HPDE6-E6E7 (cell line): Measurements from ENCODE around the gene GFAP.
A peak's percentile ranks its signal among the peaks of the same experiment; 100 is the strongest.
"Not testable (repeated sequence)": the region's sequence is repeated elsewhere in the genome, so short reads cannot be mapped to it uniquely, and the experiment has no call there.

Experiments used
- DNase-seq: peaks from one replicate; pipeline ENCODE4 v3.0.0; 2011; ENCODE audit warnings: missing footprints; ENCODE audit errors: extremely low spot score

GFAP gene

DNA sequence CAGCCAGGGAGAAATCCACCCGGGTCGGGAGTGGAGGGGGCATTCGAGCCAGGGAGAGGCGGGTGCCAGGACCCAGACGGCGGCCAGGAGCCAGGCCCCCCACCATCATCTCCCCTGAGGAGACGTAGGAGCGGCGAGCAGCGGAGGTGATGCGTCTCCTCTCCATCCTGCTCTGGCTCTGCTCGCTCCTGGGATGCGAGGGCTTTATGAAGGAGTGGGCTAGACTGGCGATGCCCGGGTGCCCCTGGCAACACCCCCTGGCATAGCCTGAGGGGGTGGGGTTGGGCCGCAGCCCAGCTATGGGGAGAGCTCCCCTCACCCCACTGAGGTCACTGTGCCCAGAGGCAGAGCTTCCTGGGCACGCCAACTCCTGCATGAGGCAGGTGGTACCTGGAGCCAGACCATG lies at the start of gene GFAP:
TSS of gene GFAP (minus strand) at position 180 of the 406 bp plus-strand sequence. CDS start at position 166, 14 bp downstream.
- no peak for DNase-seq

DNA sequence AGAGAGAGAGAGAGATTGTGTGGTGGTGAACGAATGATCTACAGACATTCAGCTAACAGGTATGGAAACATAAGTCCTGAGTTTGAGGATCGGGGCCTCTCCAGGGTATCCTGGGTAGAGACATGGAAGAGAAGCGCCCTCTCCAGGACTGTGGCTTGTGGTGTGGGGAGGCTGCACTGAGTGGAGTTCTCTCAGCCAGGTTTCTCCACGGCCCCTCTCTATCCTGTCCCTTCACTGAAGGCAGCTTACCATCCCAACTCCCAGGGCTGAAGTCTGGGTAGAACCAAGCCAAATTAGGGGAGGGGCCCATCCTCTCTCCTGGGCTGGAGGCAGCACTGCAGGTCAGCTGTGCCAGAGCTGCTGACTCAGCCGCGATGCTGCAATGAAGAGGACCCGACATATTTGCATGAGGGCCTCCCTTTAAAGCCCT lies 46.6 kb upstream of the GFAP start:
- DNase-seq = no peak

DNA sequence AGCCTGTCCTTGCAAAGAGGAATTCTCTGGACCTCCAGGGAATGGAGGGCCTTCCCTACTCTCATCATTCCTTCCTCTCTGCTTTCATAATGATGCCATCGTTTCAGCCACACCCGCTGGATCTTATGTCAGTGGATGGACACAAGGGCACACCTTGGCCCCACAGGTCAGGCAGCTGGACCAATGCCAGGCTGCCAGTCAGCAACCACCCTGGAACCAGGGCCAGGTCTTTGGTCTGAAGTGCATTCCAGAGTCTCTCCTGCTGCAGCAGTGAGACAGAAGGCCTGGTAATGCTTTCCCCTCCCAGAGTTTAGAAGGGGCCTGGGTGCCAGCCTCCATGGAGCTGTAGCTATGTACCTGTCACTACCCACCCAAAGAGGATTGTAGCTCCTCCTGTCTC lies 45.4 kb upstream of the GFAP start:
- no peak for DNase-seq

DNA sequence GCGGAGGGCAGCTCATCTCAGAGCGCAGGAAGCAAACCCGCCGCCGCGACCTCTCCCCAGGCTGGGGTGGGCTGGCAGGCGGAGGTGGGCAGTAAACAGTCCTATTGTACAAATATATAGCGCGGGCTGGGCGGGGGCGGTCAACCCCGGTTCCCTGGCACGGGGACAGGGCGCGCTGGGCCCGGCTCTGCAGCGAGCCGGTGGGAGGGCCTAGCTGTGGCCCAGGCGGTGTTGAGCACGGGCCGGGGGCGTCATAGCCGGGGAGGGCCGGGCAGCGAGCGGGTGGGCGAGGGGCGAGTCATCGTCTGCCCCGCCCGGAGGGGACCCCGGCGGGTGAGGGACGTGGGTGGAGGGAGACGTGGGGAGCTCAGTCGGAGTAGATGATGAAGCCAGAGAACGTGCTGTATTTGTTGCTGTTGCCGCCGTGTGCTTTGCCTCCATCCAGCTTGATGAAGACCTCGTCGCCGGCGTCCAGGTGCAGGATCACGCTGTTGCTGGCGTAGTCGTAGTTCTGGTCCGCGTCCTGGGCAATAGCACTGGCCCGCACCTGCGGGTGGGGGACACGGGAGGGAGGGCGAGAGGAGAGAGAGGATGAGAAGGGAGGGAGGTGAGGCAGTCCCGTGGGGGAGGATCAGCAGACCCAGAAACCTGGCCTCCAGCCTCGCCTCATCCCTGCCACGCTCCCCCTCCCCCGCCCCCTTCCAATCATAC lies 44.7 kb upstream of the GFAP start:
- DNase-seq = no peak

DNA sequence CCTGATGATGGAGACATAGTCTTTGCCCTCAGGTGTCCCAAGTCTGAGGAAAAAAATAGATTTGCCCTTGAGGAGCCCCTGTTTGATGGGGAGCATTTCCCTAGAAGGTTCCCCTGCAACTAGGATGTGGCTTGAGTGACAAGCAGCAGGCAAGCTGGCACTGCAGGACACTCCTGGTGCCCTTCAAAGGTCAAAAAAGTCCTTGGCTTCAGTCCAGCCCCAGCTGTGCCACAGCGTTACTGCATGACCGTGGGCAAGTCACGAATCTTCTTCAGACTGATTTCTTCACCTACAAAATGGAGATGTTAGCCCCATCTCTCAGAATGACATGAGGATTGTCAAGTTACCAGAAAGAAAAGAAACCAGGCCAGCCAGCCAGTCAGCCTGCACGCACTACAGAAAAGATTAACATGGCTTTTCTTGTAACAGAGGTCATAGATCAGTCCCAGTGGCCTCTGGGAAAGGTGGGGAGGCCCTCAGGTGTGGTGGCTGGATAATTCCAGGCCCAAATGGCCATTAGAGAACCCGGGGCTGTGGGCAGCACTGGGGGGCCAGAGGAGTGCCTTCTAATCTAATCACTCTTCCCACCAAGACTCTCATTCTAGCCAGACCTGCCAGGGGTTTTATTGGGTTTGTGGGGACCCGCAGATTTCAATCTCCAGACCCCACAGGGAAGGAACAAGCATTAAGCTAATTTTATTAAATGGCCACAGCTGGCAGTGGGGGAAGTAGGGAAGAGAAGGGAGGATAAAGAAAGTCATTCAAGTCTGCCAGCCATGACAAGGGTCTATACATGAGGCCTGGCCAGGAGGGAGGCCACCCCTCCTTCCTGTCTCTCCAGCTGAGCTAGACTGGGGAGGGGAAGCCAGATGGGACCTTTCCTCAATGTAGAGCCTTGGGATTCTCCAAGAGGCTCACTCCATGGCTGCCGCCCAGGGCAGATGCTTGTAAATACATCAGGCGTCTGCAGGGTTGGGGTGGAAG lies 42.0 kb upstream of the GFAP start:
- DNase-seq = no peak

DNA sequence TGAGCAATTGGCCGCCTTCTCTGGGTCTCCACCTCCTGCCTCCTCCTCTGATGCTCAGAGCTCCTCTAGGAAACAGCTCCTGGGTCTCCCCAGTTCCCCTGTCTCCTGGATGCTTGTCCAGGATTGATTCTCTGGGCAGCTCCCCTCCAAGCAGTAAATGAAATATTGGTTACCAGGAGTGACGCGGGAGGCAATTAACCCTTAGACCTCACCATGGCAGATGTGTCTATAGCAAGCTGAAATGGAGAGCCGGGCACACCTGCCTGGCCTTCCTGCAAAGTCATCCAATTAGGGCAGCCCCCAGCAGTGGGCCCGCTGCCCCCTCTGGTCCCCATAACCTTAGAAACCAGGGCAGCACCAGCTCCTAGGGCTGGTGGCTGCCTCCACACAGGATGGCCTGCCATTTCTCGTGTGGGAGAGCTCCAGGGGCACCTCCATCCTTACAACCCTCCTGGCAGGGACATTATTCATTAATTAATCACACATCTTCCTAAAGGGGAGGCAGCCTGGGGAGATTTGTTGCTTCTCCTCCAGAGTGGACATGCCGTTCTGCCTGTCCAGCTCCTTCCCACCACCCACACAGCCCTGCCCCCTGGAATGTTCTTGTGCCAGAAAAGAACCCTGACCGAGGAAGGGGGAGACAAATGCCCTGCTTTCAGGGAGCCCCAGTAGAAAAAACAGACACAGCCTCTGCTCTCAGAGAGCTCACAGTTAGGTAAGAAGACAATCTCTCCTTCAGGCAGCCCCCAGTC lies 40.5 kb upstream of the GFAP start:
- DNase-seq = no peak

DNA sequence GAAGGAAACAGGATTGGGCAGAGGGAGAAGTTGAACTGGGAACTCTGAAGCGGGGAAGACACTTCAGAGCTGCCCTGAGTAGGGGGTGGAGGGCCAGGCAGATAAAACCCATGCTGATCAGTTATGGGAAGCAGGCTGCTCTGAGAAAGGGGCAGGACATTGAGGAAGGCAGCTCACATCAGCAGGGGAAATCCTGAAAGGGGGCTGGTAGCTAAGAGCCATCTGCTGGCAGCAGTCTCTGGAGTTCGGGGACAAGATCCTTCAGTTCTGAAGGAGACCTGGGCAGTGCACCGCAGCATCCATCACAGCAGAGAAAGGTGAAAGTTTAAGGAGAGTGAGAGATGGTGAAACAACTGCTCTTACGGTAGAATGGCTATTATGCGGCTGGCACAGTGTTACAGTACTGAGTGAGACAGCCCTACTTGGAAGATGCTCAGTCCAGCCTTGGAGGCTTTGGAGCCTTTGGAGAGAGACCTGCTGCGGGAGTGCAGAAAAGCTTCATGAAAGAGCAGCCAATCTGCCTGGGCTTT lies 37.7 kb upstream of the GFAP start:
- DNase-seq = no peak

DNA sequence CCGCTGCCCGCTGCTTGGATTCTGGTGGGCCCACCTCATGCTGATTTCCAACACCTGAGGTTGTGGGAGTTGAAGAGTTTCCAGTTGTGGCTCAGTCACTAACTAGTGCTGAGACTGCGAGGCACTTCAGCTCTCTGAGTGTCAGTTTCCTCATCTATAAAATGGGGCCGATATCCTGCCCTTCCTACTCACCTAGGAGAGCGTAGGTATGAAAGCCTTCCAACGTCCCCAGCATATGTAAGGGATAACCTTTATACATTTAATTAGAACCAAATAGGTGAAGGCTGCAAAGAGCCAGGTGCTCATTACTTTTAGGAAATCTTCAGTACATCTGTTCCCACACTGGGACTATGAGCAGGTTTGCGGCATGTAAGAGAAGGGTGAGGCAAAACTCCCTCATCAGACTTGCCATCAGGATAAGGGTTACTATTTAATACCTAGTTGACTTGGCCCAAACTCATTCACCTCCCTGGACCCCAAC lies 33.1 kb upstream of the GFAP start:
- DNase-seq = no peak

DNA sequence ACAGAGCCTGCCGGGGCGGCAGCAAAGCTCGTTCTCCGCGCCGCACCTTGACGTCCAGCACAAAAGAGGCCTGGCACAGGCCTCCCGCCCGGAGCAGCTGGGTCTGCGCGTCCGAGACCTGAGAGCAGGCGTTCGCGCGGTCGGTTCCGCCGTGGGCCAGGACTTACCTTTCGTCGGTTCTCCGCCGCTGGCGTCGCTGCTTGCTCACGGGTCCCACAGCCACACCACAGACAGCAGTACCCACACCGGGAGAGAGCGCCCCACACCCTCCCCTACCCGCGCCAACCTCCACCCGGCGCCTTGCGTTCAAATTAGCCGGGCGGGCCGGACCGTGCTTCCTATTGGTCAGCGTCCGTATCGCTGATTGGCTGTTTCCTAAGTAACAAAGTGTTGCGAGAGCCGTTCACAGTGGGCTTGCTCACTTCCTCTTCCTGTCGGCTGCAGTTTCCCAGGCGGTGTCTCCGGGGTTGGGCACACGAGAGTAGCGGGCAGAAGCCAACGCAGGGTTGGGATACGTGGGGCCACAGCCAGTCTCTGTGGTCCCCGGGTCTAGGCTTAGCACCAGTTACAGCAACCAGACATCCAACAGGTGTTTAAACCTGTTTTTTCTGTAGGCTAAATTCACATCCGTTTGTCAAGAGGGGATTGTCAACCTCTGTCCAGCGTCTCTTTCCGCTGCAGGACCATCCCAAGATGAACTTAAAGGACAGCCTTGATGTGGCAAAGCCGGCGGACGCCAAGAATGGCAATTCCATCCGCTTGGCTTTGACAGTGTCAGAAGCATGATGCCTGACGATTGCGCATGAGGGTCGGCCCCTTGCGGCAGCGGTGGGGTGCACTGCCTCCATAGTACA lies 32.4 kb upstream of the GFAP start, which contains the start of gene KIF18B:
TSS of gene KIF18B (minus strand) at position 313 of the 854 bp plus-strand sequence. CDS start 11,429 bp downstream, outside the sequence.
- DNase-seq = peak; percentile 99

DNA sequence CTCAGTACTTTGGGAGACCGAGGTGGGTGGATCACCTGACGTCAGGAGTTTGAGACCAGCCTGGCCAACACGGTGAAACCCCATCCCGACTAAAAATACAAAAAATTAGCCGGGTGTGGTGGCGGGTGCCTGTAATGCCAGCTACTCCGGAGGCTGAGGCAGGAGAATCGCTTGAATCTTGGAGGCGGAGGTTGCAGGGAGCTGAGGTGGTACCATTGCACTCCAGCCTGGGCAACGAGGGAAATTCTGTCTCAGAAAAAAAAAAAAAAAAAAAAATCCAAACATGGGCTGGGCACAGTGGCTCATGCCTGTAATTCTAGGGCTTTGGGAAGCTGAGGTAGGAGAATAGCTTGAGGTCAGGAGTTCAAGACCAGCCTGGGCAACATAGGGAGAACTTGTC lies 30.4 kb upstream of the GFAP start:
- not testable (repeated sequence) for DNase-seq

DNA sequence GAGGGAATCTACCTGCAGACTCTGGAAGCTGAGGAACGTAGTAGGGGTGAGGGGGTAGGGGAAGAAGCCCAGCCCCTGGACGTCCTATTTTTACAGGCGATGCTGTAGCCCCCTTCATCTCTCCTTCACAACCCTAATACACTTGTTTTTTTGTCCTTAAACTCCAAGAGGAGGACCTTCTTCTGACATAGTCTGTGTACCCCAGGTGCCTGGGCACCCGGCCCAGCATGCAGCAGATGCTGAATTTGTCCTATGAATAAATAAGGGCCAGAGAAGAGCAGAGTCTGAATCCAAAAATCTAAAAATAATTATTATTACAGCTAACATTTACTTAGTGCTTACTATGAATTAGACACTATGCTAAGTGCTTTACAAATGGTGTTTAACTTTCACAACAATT lies 27.2 kb upstream of the GFAP start:
- no peak for DNase-seq

DNA sequence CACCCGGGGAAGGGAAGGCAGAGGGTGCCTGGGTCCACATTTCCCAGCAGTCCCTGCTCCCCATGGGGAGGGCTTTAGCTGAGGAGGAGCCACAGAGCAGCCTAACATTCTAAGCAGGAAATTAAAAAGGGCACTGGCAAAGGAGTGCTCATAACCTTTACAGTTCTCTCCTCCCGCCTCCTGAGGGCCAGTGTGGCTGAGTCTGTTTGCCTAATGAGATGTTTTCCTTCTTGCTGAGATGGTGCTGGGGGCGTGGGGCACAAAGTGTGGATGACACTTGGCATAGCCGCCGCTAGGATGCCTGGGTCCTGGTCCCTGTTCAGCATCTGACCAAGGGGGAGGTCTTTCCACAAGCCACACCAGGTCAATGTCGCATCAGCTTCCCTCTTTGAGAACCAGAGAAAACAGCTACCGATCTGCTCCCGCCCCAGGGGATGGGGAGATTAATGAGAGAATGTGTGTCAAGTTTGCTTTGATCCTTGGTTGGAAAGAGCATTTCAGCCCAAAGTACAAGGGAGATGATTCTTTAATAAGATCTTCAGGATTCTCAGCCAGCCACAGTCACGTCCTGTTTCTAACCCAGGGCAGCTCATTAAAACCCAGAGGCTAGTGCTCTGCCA lies 26.5 kb upstream of the GFAP start:
- no peak for DNase-seq

DNA sequence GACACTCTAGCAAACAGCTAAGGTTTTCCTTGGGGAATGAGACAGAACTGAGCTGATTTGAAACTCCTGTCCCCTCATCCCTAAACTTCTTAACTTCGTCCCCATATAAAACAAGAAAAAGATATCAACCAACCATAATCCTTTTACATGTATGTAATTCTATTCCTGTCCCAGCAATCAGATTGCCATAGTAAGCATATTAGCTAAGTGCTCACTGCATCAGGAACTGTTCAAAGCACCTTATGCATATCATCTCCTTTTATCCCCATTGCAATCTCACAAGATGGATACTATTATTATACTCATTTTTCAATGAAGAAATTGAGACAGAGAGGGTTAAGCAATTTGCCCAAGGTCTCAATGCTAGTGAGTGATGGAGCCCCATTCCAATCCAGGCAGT lies 25.5 kb upstream of the GFAP start:
- DNase-seq = no peak

DNA sequence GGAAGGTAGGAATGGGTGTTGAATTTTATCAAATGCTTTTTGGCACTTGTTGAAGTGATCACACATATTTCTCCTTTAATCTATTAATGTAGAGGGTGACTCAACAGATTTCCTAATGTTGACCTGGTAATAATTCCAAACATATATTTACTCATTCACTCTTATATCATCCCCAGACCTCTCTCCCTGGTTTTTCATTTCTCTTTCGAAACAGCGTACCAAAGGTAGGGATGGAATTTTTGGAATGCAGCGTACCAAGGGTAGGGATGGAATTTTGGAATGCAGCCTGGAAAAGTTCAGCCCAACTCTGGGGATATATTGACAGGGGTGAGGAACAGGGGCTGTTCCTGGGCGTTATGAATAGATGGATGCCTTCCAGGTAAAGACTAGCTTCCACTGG lies 25.0 kb upstream of the GFAP start:
- no peak for DNase-seq

DNA sequence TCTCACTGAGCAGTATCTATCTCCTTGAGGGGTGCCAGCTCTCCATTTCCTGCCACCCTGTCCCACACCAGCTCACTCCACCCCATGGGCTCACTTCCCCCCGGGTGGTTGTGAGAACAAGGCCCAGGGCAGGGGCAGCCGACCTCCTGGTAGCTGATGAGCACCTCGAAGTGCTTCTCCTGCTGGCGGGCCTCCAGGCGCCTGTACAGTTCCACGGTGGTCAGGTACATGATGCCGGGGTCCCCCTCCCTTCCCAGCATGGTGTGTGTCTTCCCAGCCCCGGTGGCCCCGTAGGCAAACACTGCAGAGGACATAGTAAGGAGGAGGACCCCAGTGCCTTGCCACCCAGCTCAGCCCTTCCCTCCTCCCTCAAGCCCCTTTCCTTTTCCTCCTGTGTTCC lies 19.8 kb upstream of the GFAP start:
- no peak for DNase-seq

DNA sequence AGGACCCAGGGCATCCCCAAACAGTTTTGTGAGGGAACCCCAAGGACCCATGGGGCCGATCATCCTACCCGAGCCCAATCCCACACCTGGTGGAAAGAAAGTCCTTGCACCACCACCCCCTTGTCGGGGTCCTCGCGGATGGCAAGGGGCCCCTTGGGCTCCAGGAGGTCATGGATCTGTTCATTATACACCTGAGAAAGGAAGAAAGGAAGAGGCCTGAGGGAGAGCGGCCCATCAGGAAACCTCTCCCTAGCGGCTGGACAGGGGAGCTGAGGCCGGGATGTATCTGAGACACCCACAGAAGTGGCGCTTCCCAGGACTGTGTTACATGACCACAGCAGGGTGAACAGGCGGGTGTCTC lies 19.4 kb upstream of the GFAP start:
- DNase-seq = no peak

DNA sequence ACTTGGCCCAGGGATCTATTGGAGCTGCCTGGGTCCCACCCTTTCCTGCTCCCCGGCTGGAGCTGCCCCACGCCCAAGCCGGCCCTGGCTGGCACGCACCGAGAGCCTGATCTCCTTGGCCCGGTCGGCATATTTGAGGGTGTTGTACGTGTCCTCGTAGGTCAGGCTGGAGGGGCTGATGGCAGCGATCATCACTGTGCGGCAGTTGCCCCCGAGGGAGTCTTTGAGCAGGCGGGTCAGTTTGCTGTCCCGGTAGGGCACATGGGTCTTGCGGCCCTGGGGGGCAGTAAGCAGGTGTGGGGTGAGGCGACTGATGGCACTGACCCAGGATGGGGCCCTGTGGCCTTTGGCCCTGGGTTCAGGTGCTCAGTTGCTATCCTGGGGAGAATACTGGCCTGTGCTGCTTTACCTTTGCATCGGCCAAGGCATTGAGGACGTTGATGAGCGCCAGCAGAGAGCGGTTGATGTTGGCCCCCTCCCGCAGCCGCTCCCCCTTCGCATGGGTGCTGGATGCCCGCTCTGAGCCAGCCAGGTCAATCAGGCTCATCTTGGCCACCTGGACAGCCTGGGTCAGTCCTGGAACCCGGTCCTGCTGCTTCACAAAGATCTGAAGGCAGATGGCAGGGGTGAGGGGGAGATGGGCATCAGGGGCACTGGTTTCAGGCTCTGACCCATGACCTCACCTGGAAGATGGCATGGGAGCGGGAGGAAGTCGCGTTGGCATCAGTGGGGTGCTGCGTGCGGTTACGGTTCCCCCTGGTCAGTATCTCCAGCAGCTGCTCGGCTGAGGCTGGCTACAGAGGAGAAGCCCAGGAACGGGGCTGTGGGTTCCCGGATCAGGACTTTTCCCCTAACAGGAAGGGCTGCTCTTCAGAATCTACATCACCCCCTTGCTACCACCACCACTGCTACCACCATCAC lies 18.8 kb upstream of the GFAP start:
- no peak for DNase-seq

DNA sequence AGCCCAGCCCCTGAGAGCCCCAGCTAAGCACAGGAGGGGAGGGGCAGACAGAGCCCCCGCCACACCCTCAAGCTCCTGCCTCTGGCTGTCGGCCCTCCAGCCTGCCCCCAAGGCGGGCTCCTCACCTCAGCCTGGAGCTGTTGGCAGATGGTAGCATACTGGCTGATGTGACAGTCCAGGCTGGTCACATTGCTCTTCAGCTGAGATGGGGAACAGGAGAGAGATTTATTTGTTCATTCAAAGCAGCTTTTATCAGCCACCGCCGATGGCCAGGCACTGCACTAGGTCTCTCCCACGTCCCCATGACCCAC lies 17.4 kb upstream of the GFAP start:
- DNase-seq = no peak

DNA sequence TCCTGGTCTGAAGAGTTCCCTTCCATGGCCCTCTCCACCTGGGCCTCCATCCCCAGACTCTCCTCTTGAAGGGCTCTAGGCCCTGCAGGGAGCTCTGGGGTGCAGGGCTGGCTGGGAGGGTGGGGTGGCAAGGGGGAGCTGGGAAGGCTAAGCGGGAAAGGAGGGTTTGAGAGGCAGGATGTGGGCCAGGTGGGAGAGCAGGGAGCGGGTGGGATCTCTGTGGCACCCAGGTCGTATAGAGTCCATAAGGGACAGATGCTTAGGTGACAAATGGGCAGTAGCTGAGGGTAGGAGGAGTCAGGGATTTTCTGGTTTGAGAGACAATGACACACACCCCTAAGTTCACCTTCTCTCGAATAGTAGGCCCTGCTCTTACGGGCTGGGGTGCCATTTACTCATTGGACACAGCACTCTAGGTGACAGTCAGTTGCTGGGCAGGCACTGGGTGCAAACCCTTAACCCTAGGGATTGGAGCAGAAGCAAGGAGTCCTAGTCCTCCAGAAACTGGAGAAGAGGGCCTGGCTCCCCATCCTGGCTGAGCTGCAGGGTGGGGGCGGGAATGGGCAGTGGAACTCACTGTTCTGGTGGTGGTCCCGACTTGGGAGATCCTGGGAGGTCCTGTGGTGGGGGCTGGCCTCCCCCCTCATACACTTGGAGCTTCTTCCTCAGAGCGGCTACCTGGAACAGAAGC lies 16.9 kb upstream of the GFAP start:
- DNase-seq = no peak
